ENCODE results near the gene HERC4.
"Not testable (repeated sequence)": the region's sequence is repeated elsewhere in the genome, so short reads cannot be mapped to it uniquely, and the experiment has no call there.

HERC4 gene

GRCh38 chr10:68043030-68043429, 32.1 kb downstream of the HERC4 start:
- Histone ChIP-seq H3K4me3 (ENCODE audit: low read length) (no peak overlapping the region), H3K9ac (ENCODE audit: low read length) (no peak overlapping the region), H3K4me1 (ENCODE audit: control insufficient read depth, low read depth, low read length) (peaks cover 5% of the 10 kb centered on the region), H3K36me3 (ENCODE audit: control insufficient read depth, low read depth, low read length) (peaks cover 6% of the 10 kb centered on the region), H3K27ac (ENCODE audit: low read length) (no peak overlapping the region), H3K9me3 (ENCODE audit: control insufficient read depth, low read depth, low read length) (no peaks in the 10 kb centered on the region), H3K27me3 (ENCODE audit: control insufficient read depth, insufficient read depth, low read length) (no peaks in the 10 kb centered on the region)

- no peak overlapping the region for H3K4me3 ChIP-seq (ENCODE audit: low read length)
- no peaks in the 10 kb centered on the region for H3K9me3 ChIP-seq (ENCODE audit: control insufficient read depth, low read depth, low read length)
- H3K27ac ChIP-seq (ENCODE audit: low read length): no peak overlapping the region
- no peaks in the 10 kb centered on the region for H3K4me1 ChIP-seq (ENCODE audit: control insufficient read depth, low read depth, low read length)
- H3K27me3 ChIP-seq (ENCODE audit: control insufficient read depth, insufficient read depth, low read length): no peaks in the 10 kb centered on the region
- no peak overlapping the region for H3K9ac ChIP-seq (ENCODE audit: low read length)
- peaks cover 16% of the 10 kb centered on the region for H3K36me3 ChIP-seq (ENCODE audit: control insufficient read depth, low read depth, low read length)
Observed at GRCh38 chr10:68032113-68032512, 43.0 kb downstream of the HERC4 start.

- H3K4me1 ChIP-seq (ENCODE audit: control insufficient read depth, low read depth, low read length): no peaks in the 10 kb centered on the region
- H3K9ac ChIP-seq (ENCODE audit: low read length): no peak overlapping the region
- H3K36me3 ChIP-seq (ENCODE audit: control insufficient read depth, low read depth, low read length): peaks cover 8% of the 10 kb centered on the region
- peaks cover 2% of the 10 kb centered on the region for H3K9me3 ChIP-seq (ENCODE audit: control insufficient read depth, low read depth, low read length)
- H3K27me3 ChIP-seq (ENCODE audit: control insufficient read depth, insufficient read depth, low read length): no peaks in the 10 kb centered on the region
- H3K4me3 ChIP-seq (ENCODE audit: low read length): no peak overlapping the region
- no peak overlapping the region for H3K27ac ChIP-seq (ENCODE audit: low read length)
Observed at GRCh38 chr10:68027429-68027828, 47.7 kb downstream of the HERC4 start.

GRCh38 chr10:68023292-68023691, 51.8 kb downstream of the HERC4 start:
- Histone ChIP-seq H3K4me1 (ENCODE audit: control insufficient read depth, low read depth, low read length) (no peaks in the 10 kb centered on the region), H3K9ac (ENCODE audit: low read length) (no peak overlapping the region), H3K4me3 (ENCODE audit: low read length) (no peak overlapping the region), H3K27me3 (ENCODE audit: control insufficient read depth, insufficient read depth, low read length) (no peaks in the 10 kb centered on the region), H3K27ac (ENCODE audit: low read length) (no peak overlapping the region), H3K9me3 (ENCODE audit: control insufficient read depth, low read depth, low read length) (peaks cover 2% of the 10 kb centered on the region), H3K36me3 (ENCODE audit: control insufficient read depth, low read depth, low read length) (peaks cover 13% of the 10 kb centered on the region)

- H3K36me3 ChIP-seq (ENCODE audit: control insufficient read depth, low read depth, low read length): peaks cover 10% of the 10 kb centered on the region
- not testable (repeated sequence) for H3K9me3 ChIP-seq (ENCODE audit: control insufficient read depth, low read depth, low read length); H3K27ac ChIP-seq (ENCODE audit: low read length); H3K4me3 ChIP-seq (ENCODE audit: low read length); H3K9ac ChIP-seq (ENCODE audit: low read length); H3K27me3 ChIP-seq (ENCODE audit: control insufficient read depth, insufficient read depth, low read length); H3K4me1 ChIP-seq (ENCODE audit: control insufficient read depth, low read depth, low read length)
Observed at GRCh38 chr10:68022324-68022723, 52.8 kb downstream of the HERC4 start.

GRCh38 chr10:68016519-68016918, 58.6 kb downstream of the HERC4 start:
- H3K36me3 ChIP-seq (ENCODE audit: control insufficient read depth, low read depth, low read length): peaks cover 14% of the 10 kb centered on the region
- H3K27ac ChIP-seq (ENCODE audit: low read length); H3K9ac ChIP-seq (ENCODE audit: low read length); H3K9me3 ChIP-seq (ENCODE audit: control insufficient read depth, low read depth, low read length); H3K4me3 ChIP-seq (ENCODE audit: low read length); H3K4me1 ChIP-seq (ENCODE audit: control insufficient read depth, low read depth, low read length); H3K27me3 ChIP-seq (ENCODE audit: control insufficient read depth, insufficient read depth, low read length): not testable (repeated sequence)

- Histone ChIP-seq H3K9me3 (ENCODE audit: control insufficient read depth, low read depth, low read length) (no peaks in the 10 kb centered on the region), H3K4me1 (ENCODE audit: control insufficient read depth, low read depth, low read length) (no peaks in the 10 kb centered on the region), H3K36me3 (ENCODE audit: control insufficient read depth, low read depth, low read length) (peaks cover 19% of the 10 kb centered on the region), H3K27me3 (ENCODE audit: control insufficient read depth, insufficient read depth, low read length) (no peaks in the 10 kb centered on the region), H3K27ac (ENCODE audit: low read length) (no peak overlapping the region), H3K9ac (ENCODE audit: low read length) (no peak overlapping the region), H3K4me3 (ENCODE audit: low read length) (no peak overlapping the region)
Observed at GRCh38 chr10:68010426-68010940, 64.6 kb downstream of the HERC4 start.

- Histone ChIP-seq H3K27ac (ENCODE audit: low read length) (no peak overlapping the region), H3K36me3 (ENCODE audit: control insufficient read depth, low read depth, low read length) (peaks cover 11% of the 10 kb centered on the region), H3K4me3 (ENCODE audit: low read length) (no peak overlapping the region), H3K9ac (ENCODE audit: low read length) (no peak overlapping the region), H3K9me3 (ENCODE audit: control insufficient read depth, low read depth, low read length) (no peaks in the 10 kb centered on the region), H3K4me1 (ENCODE audit: control insufficient read depth, low read depth, low read length) (no peaks in the 10 kb centered on the region), H3K27me3 (ENCODE audit: control insufficient read depth, insufficient read depth, low read length) (no peaks in the 10 kb centered on the region)
Observed at GRCh38 chr10:68007356-68007755, 67.7 kb downstream of the HERC4 start.

GRCh38 chr10:68001539-68001938, 73.5 kb downstream of the HERC4 start:
- no peaks in the 10 kb centered on the region for H3K9me3 ChIP-seq (ENCODE audit: control insufficient read depth, low read depth, low read length)
- H3K36me3 ChIP-seq (ENCODE audit: control insufficient read depth, low read depth, low read length): no peaks in the 10 kb centered on the region
- no peak overlapping the region for H3K27ac ChIP-seq (ENCODE audit: low read length)
- no peaks in the 10 kb centered on the region for H3K27me3 ChIP-seq (ENCODE audit: control insufficient read depth, insufficient read depth, low read length)
- peaks cover 3% of the 10 kb centered on the region for H3K4me1 ChIP-seq (ENCODE audit: control insufficient read depth, low read depth, low read length)
- H3K9ac ChIP-seq (ENCODE audit: low read length): no peak overlapping the region
- H3K4me3 ChIP-seq (ENCODE audit: low read length): no peak overlapping the region

GRCh38 chr10:68001000-68001399, 74.1 kb downstream of the HERC4 start:
- Histone ChIP-seq H3K9ac (ENCODE audit: low read length) (no peak overlapping the region), H3K4me3 (ENCODE audit: low read length) (no peak overlapping the region), H3K9me3 (ENCODE audit: control insufficient read depth, low read depth, low read length) (no peaks in the 10 kb centered on the region), H3K36me3 (ENCODE audit: control insufficient read depth, low read depth, low read length) (no peaks in the 10 kb centered on the region), H3K27me3 (ENCODE audit: control insufficient read depth, insufficient read depth, low read length) (no peaks in the 10 kb centered on the region), H3K4me1 (ENCODE audit: control insufficient read depth, low read depth, low read length) (peaks cover 3% of the 10 kb centered on the region), H3K27ac (ENCODE audit: low read length) (no peak overlapping the region)

GRCh38 chr10:67990093-67990492, 85.0 kb downstream of the HERC4 start:
- H3K27me3 ChIP-seq (ENCODE audit: control insufficient read depth, insufficient read depth, low read length): no peaks in the 10 kb centered on the region
- no peaks in the 10 kb centered on the region for H3K4me1 ChIP-seq (ENCODE audit: control insufficient read depth, low read depth, low read length)
- H3K27ac ChIP-seq (ENCODE audit: low read length): no peak overlapping the region
- H3K9me3 ChIP-seq (ENCODE audit: control insufficient read depth, low read depth, low read length): no peaks in the 10 kb centered on the region
- H3K4me3 ChIP-seq (ENCODE audit: low read length): no peak overlapping the region
- no peak overlapping the region for H3K9ac ChIP-seq (ENCODE audit: low read length)
- H3K36me3 ChIP-seq (ENCODE audit: control insufficient read depth, low read depth, low read length): peaks cover 18% of the 10 kb centered on the region

- Histone ChIP-seq H3K27ac (ENCODE audit: low read length) (no peak overlapping the region), H3K27me3 (ENCODE audit: control insufficient read depth, insufficient read depth, low read length) (no peaks in the 10 kb centered on the region), H3K9me3 (ENCODE audit: control insufficient read depth, low read depth, low read length) (no peaks in the 10 kb centered on the region), H3K4me3 (ENCODE audit: low read length) (no peak overlapping the region), H3K4me1 (ENCODE audit: control insufficient read depth, low read depth, low read length) (no peaks in the 10 kb centered on the region), H3K9ac (ENCODE audit: low read length) (no peak overlapping the region), H3K36me3 (ENCODE audit: control insufficient read depth, low read depth, low read length) (peaks cover 15% of the 10 kb centered on the region)
Observed at GRCh38 chr10:67988606-67989005, 86.5 kb downstream of the HERC4 start.
